HCT116 (cell line): ENCODE data around the gene FAM13C. TPM values are rescaled to one million over a fixed set of nuclear protein-coding genes. Genes with fewer than 3 reads are reported as not detected.

Source experiments
- ATAC-seq: fragments of 200-7000 bp; cut with Tn5 transposase; 2 replicates; pipeline ENCODE4 v1.9.1; 2020; ENCODE audit warnings: mild to moderate bottlenecking, moderate library complexity
- BruUV-seq: library from RNA; stranded (reverse); fragments of 400-500 nt; replicated peaks from 2 replicates; lab custom pipeline; 2021; lab: Mats Ljungman, UMichigan
- CTCF ChIA-PET: fragments of 300-600 bp; sonication (Branson Sonifier 250); formaldehyde crosslinking; loops from one replicate; lab custom pipeline; 2021; ENCODE audit warnings: antibody characterized with exemption; lab: Charles Lee
- POLR2A ChIA-PET: fragments of 300-600, 350-600 bp; sonication (Branson Sonifier 250); formaldehyde crosslinking; loops from one replicate; lab custom pipeline; 2021; ENCODE audit warnings: antibody characterized with exemption; lab: Charles Lee
- RAD21 ChIA-PET, 2 experiments: fragments of 300-600 bp; sonication (Branson Sonifier 250); formaldehyde crosslinking; loops; one replicate each; lab custom pipeline; 2023; ENCODE audit warnings: low total read pairs in 2 of 2; ENCODE audit not compliant: uncharacterized antibody in 2 of 2, unreplicated experiment in 2 of 2, low non-redundant PET in 1 of 2; lab: Charles Lee
- DNase-seq: peaks from one replicate; pipeline ENCODE4 v3.0.0-alpha.2; 2010; ENCODE audit warnings: low read depth, low spot score
- H2AFZ ChIP-seq: fragments of 200-600 bp; shearing (Covaris generic), sonication (generic); 2 replicates; pipeline ENCODE4 v1.6.1; 2017; ENCODE audit warnings: low read depth, mixed run types, mixed read lengths, antibody characterized with exemption, low read length; ENCODE audit not compliant: poor library complexity, severe bottlenecking
- H3K27ac ChIP-seq: 2 replicates; pipeline ENCODE4 v1.5.1; 2012; ENCODE audit warnings: low read depth, low read length
- H3K27me3 ChIP-seq: fragments of 200-600 bp; sonication (generic); 2 replicates; pipeline ENCODE4 v1.6.1; 2016; ENCODE audit warnings: mixed run types, low read length, mixed read lengths; ENCODE audit not compliant: insufficient read depth
- H3K36me3 ChIP-seq, 2 experiments: fragments of 200-500 bp in 1 of 2; fragments of 200-600 bp in 1 of 2; sonication (Bioruptor generic) in 1 of 2; sonication (generic) in 1 of 2; 2 replicates each; pipeline versions ENCODE4 v1.5.1 to v1.6.1; 2014 to 2016; ENCODE audit warnings: low read length in 2 of 2, inconsistent platforms in 1 of 2, mixed read lengths in 1 of 2, mixed run types in 1 of 2; ENCODE audit not compliant: insufficient read depth in 2 of 2, control insufficient read depth in 1 of 2
- H3K4me1 ChIP-seq, 2 experiments: fragments of 200-600 bp in 1 of 2; sonication (generic) in 1 of 2; 2 replicates each; pipeline versions ENCODE4 v1.5.1 to v1.6.1; 2012 to 2017; ENCODE audit warnings: low read length in 2 of 2, inconsistent platforms in 1 of 2, mild to moderate bottlenecking in 1 of 2, mixed read lengths in 1 of 2, mixed run types in 1 of 2, moderate library complexity in 1 of 2; ENCODE audit not compliant: insufficient read depth in 2 of 2, control insufficient read depth in 1 of 2
- H3K4me2 ChIP-seq: fragments of 200-600 bp; sonication (generic); 2 replicates; pipeline ENCODE4 v1.6.1; 2017; ENCODE audit warnings: mixed run types, low read length, mixed read lengths
- H3K4me3 ChIP-seq, 2 experiments: fragments of 200-600 bp in 1 of 2; sonication (generic) in 1 of 2; replicated peaks in 1 of 2; 2 replicates each; pipeline ENCODE4 v1.5.1; 2011 to 2016; ENCODE audit warnings: low read length in 2 of 2, control low read depth in 1 of 2, low read depth in 1 of 2, mild to moderate bottlenecking in 1 of 2, mixed read lengths in 1 of 2, mixed run types in 1 of 2
- H3K79me2 ChIP-seq: fragments of 200-600 bp; sonication (generic); 2 replicates; pipeline ENCODE4 v1.6.1; 2017; ENCODE audit warnings: mild to moderate bottlenecking, mixed run types, low read length, moderate library complexity, mixed read lengths; ENCODE audit not compliant: insufficient read depth
- H3K9ac ChIP-seq: fragments of 200-600 bp; sonication (generic); 2 replicates; pipeline ENCODE4 v1.6.1; 2016; ENCODE audit warnings: low read length, mixed read lengths
- H3K9me2 ChIP-seq: fragments of 200-600 bp; sonication (generic), shearing (Covaris generic); 2 replicates; pipeline ENCODE4 v1.6.1; 2017; ENCODE audit warnings: mixed run types, mild to moderate bottlenecking, moderate library complexity; ENCODE audit not compliant: insufficient read depth
- H3K9me3 ChIP-seq, 2 experiments: fragments of 200-500 bp in 1 of 2; fragments of 200-600 bp in 1 of 2; sonication (Bioruptor generic) in 1 of 2; sonication (generic) in 1 of 2; 2 replicates each; pipeline ENCODE4 v1.6.1; 2014 to 2017; ENCODE audit warnings: low read length in 2 of 2, mixed read lengths in 2 of 2, inconsistent platforms in 1 of 2, low read depth in 1 of 2, mild to moderate bottlenecking in 1 of 2, mixed run types in 1 of 2, moderate library complexity in 1 of 2; ENCODE audit not compliant: control insufficient read depth in 1 of 2, insufficient read depth in 1 of 2
- H4K20me1 ChIP-seq: fragments of 200-600 bp; sonication (generic), shearing (Covaris generic); 2 replicates; pipeline ENCODE4 v1.6.1; 2017; ENCODE audit warnings: mixed run types, mild to moderate bottlenecking, moderate library complexity; ENCODE audit not compliant: insufficient read depth
- ATF3 ChIP-seq: IDR thresholded peaks from 2 replicates; pipeline ENCODE4 v1.6.1; 2012
- ELF1 ChIP-seq: IDR thresholded peaks from 2 replicates; pipeline ENCODE4 v1.6.1; 2012; ENCODE audit warnings: low read depth, borderline replicate concordance
- EZH2 ChIP-seq: fragments of 200-600 bp; sonication (generic); IDR thresholded peaks from 2 replicates; pipeline ENCODE4 v1.6.1; 2017; ENCODE audit warnings: antibody characterized with exemption, mixed run types
- EZH2phosphoT487 ChIP-seq: fragments of 200-600 bp; IDR thresholded peaks from 2 replicates; pipeline ENCODE4 v1.6.1; 2018; ENCODE audit warnings: antibody characterized with exemption, borderline replicate concordance
- MAX ChIP-seq: IDR thresholded peaks from 2 replicates; pipeline ENCODE4 v1.6.1; 2012
- POLR2A ChIP-seq: IDR thresholded peaks from 2 replicates; pipeline ENCODE4 v1.7.0; 2011; ENCODE audit warnings: borderline replicate concordance; ENCODE audit not compliant: insufficient read depth, insufficient read length; ENCODE audit errors: extremely low read depth
- POLR2AphosphoS5 ChIP-seq: IDR thresholded peaks from 2 replicates; pipeline ENCODE4 v1.6.1; 2011; ENCODE audit warnings: mild to moderate bottlenecking, low read depth, low read length, moderate library complexity
- RAD21 ChIP-seq: IDR thresholded peaks from 2 replicates; pipeline ENCODE4 v1.6.1; 2012; ENCODE audit warnings: low read depth, mild to moderate bottlenecking
- REST ChIP-seq: IDR thresholded peaks from 2 replicates; pipeline ENCODE4 v1.6.1; 2012; ENCODE audit warnings: low read depth
- SIN3A ChIP-seq: IDR thresholded peaks from 2 replicates; pipeline ENCODE4 v1.6.1; 2012; ENCODE audit warnings: low read depth
- SP1 ChIP-seq: IDR thresholded peaks from 2 replicates; pipeline ENCODE4 v1.6.1; 2012; ENCODE audit warnings: low read depth
- SRF ChIP-seq: IDR thresholded peaks from 2 replicates; pipeline ENCODE4 v1.6.1; 2012; ENCODE audit warnings: low read depth
- YY1 ChIP-seq: IDR thresholded peaks from 2 replicates; pipeline ENCODE4 v1.6.1; 2011; ENCODE audit warnings: low read length, low read depth, moderate library complexity, mild to moderate bottlenecking; ENCODE audit not compliant: insufficient replicate concordance; ENCODE audit errors: extremely low read depth
- ZFX ChIP-seq: fragments of 450-650 bp; IDR thresholded peaks from 2 replicates; pipeline ENCODE4 v1.6.1; 2017
- intact Hi-C: fragments of 100-400 bp; cut with micrococcal nuclease; formaldehyde crosslinking; loops from 2 replicates; pipeline ENCODE4 v1.10.0; 2022
- total RNA-seq: library from RNA; stranded (reverse); gene quantifications from one replicate; pipeline ENCODE4 v1.2.1, GENCODE V29; 2021; ENCODE audit not compliant: unreplicated experiment

FAM13C gene
- total RNA-seq, 1 experiment from 2014 or later = 0.42 TPM

- Histone ChIP-seq H3K27ac (no peak overlapping the region), H3K4me2 (no peak overlapping the region), H4K20me1 (no peaks in the 10 kb centered on the region), H3K9ac (no peak overlapping the region), H3K9me2 (no peaks in the 10 kb centered on the region), H2AFZ (no peak overlapping the region), H3K79me2 (no peaks in the 10 kb centered on the region), H3K4me1 (peaks cover 0 to 7% of the 10 kb centered on the region in 2 experiments; a peak in 1 of 4 replicates), H3K27me3 (peaks cover 11% of the 10 kb centered on the region; the same call in 1 of the 2 replicates), H3K36me3 (no peaks in the 10 kb centered on the region), H3K4me3 (no peak overlapping the region), H3K9me3 (no peaks in the 10 kb centered on the region)
- POLR2A ChIA-PET = no interaction called here
- no peak for TF ChIP-seq REST
- TF ChIP-seq ATF3 = no peak
- TF ChIP-seq ZFX = no peak
- no peak for TF ChIP-seq RAD21
- TF ChIP-seq MAX = no peak
- TF ChIP-seq SP1 = no peak
- TF ChIP-seq POLR2A = no peak
- RAD21 ChIA-PET = no interaction called here
- intact Hi-C loops = no loop called here
- no TSS peak for BruUV-seq
- DNase-seq (no peak), ATAC-seq (no peak)
- CTCF ChIA-PET = no interaction called here
These were observed 22.4 kb upstream of the FAM13C start for GRCh38 chr10:59384761-59385160.

- no TSS peak for BruUV-seq
- POLR2A ChIA-PET = no interaction called here
- no peak overlapping the region for H3K4me3 ChIP-seq
- no peak overlapping the region for H3K4me2 ChIP-seq
- H3K4me1 ChIP-seq = peaks cover 0 to 7% of the 10 kb centered on the region in 2 experiments; a peak in 1 of 4 replicates
- no peaks in the 10 kb centered on the region for H3K79me2 ChIP-seq
- no peaks in the 10 kb centered on the region for H3K9me3 ChIP-seq
- intact Hi-C loops = no loop called here
- H3K36me3 ChIP-seq = no peaks in the 10 kb centered on the region
- H4K20me1 ChIP-seq = no peaks in the 10 kb centered on the region
- CTCF ChIA-PET = no interaction called here
- no peaks in the 10 kb centered on the region for H3K9me2 ChIP-seq
- H2AFZ ChIP-seq = no peak overlapping the region
- H3K27ac ChIP-seq = no peak overlapping the region
- no peak for ATAC-seq
- peaks cover 11% of the 10 kb centered on the region; the same call in 1 of the 2 replicates for H3K27me3 ChIP-seq
- no peak overlapping the region for H3K9ac ChIP-seq
- RAD21 ChIA-PET = no interaction called here
- no peak for DNase-seq
- TF ChIP-seq POLR2AphosphoS5 = no peak
- no peak for TF ChIP-seq YY1
- no peak for TF ChIP-seq SRF
- no peak for TF ChIP-seq REST
- TF ChIP-seq EZH2phosphoT487 = no peak
- TF ChIP-seq ELF1 = no peak
- no peak for TF ChIP-seq EZH2
- no peak for TF ChIP-seq SIN3A
These were observed 21.6 kb upstream of the FAM13C start for GRCh38 chr10:59383908-59384307.
